Measurements from ENCODE around the gene CYTH3.

The CYTH3 gene

DNA sequence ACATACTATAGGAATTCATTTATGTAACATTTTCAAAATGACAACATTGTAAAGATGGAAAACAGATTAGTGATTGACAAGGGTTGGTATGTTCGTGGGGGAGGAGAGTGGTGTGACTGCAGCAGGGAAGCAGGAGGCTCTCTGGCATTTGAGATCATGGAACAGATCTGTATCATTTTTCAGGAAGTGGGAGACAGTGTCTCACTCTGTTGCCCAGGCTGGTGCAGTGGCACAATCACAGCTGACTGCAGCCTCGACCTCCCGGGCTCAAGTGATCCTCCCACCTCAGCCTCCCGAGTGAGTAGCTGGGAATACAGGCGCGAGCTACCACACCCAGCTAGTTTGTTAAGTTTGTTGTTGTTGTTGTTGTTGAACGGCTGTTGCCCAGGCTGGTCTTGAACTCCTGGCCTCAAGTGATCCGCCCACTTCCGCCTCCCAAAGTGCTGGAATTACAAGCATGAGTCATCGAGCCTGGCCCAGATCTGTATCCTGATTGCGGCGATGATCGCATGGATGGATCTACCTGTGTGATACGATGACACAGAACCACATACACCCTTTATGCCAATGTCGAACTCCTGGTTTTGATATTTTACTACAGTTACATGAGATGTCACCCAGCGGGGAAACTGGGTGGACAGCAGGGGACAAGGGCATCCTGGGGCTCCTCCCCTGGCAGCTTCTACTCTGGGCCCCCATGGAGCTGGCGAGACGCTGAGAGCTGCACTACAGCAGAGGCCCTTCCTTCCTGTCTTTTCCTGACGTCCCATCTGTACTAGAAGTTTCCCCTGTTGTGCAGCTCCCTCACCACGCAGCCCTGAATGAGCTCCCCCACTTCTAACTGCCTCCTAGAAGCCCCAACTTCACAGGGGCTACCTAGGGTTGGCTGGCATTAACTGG is 12.3 kb upstream of the CYTH3 start:
- TF ChIP-seq TEAD4 (IDR thresholded peaks at IDR 0.05) = peak; percentile 26; the same call in 1 of the 2 replicates
- peak; percentile 24; the same call in 1 of the 2 replicates for TF ChIP-seq TCF12 (IDR thresholded peaks at IDR 0.05; ENCODE audit: low read depth)
- 0 out of 2 replicates have a peak, but pooled peaks have one; percentile 1 for TF ChIP-seq RAD21 (IDR thresholded peaks at IDR 0.05; ENCODE audit: low read depth)
- TF ChIP-seq ZBTB7A (IDR thresholded peaks at IDR 0.05; ENCODE audit: low read depth) = no peak

GRCh38 chr7:6284055-6284400 is 11.6 kb upstream of the CYTH3 start:
- no peak for TF ChIP-seq USF1 (IDR thresholded peaks at IDR 0.05)
- TF ChIP-seq, protein P1, sequence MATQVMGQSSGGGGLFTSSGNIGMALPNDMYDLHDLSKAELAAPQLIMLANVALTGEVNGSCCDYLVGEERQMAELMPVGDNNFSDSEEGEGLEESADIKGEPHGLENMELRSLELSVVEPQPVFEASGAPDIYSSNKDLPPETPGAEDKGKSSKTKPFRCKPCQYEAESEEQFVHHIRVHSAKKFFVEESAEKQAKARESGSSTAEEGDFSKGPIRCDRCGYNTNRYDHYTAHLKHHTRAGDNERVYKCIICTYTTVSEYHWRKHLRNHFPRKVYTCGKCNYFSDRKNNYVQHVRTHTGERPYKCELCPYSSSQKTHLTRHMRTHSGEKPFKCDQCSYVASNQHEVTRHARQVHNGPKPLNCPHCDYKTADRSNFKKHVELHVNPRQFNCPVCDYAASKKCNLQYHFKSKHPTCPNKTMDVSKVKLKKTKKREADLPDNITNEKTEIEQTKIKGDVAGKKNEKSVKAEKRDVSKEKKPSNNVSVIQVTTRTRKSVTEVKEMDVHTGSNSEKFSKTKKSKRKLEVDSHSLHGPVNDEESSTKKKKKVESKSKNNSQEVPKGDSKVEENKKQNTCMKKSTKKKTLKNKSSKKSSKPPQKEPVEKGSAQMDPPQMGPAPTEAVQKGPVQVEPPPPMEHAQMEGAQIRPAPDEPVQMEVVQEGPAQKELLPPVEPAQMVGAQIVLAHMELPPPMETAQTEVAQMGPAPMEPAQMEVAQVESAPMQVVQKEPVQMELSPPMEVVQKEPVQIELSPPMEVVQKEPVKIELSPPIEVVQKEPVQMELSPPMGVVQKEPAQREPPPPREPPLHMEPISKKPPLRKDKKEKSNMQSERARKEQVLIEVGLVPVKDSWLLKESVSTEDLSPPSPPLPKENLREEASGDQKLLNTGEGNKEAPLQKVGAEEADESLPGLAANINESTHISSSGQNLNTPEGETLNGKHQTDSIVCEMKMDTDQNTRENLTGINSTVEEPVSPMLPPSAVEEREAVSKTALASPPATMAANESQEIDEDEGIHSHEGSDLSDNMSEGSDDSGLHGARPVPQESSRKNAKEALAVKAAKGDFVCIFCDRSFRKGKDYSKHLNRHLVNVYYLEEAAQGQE (IDR thresholded peaks at IDR 0.05; ENCODE audit: low read depth) = no peak
- no peak for TF ChIP-seq TAF1 (IDR thresholded peaks at IDR 0.05; ENCODE audit: low read depth)
- TF ChIP-seq YY1 (IDR thresholded peaks at IDR 0.05; ENCODE audit: low read depth) = no peak
- TF ChIP-seq, protein P2, sequence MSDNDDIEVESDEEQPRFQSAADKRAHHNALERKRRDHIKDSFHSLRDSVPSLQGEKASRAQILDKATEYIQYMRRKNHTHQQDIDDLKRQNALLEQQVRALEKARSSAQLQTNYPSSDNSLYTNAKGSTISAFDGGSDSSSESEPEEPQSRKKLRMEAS (IDR thresholded peaks at IDR 0.05) = no peak
- TF ChIP-seq TCF12 (IDR thresholded peaks at IDR 0.05; ENCODE audit: low read depth) = no peak
- no peak for TF ChIP-seq EGR1 (IDR thresholded peaks at IDR 0.05)
- TF ChIP-seq EP300 (IDR thresholded peaks at IDR 0.05; ENCODE audit: borderline replicate concordance) = no peak
- TF ChIP-seq RAD21 (IDR thresholded peaks at IDR 0.05; ENCODE audit: low read depth) = no peak
- TF ChIP-seq FOXM1 (IDR thresholded peaks at IDR 0.05; ENCODE audit: borderline replicate concordance, low read depth) = no peak
- no peak for TF ChIP-seq CREB1 (IDR thresholded peaks at IDR 0.05; ENCODE audit: low read depth)
- no peak for TF ChIP-seq NFIC (IDR thresholded peaks at IDR 0.05)
- no peak for TF ChIP-seq CEBPB (IDR thresholded peaks at IDR 0.05)
- no peak for TF ChIP-seq ZBTB7A (IDR thresholded peaks at IDR 0.05; ENCODE audit: low read depth)
- no peak for TF ChIP-seq TEAD4 (IDR thresholded peaks at IDR 0.05)

DNA sequence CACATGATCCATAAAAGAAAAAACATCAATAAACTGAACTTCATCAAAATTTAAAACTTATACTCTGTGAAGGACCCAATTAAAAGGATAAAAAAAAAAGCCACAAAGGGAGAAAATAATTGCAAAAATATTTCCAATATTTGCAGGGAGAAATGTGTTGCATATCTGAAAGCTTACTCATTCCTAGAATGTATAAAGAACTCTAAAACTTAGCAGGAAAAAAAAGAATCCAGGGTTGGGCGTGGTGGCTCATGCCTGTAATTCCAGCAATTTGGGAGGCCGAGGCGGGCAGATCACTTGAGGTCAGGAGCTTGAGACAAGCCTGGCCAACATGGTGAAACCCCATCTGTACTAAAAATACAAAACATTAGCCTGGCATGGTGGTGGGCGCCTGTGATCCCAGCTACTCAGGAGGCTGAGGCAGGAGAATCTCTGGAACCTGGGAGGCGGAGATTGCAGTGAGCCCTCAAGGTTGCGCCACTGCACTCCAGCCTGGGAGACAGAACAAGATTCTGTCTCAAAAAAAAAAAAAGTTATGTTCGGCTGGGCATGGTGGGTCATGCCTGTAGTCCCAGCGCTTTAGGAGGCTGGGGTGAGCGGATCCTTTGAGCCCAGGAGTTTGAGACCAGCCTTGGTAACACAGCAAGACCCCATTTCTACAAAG is 11.1 kb upstream of the CYTH3 start:
- TF ChIP-seq EP300 (IDR thresholded peaks at IDR 0.05; ENCODE audit: borderline replicate concordance) = peak; percentile 88
- TF ChIP-seq FOXM1 (IDR thresholded peaks at IDR 0.05; ENCODE audit: borderline replicate concordance, low read depth) = peak; percentile 62; the same call in 1 of the 2 replicates
- peak; percentile 96 for TF ChIP-seq TEAD4 (IDR thresholded peaks at IDR 0.05)
- TF ChIP-seq RAD21 (IDR thresholded peaks at IDR 0.05; ENCODE audit: low read depth) = peak; percentile 16; the same call in 1 of the 2 replicates
- peak; percentile 43; the same call in 1 of the 2 replicates for TF ChIP-seq CEBPB (IDR thresholded peaks at IDR 0.05)
- TF ChIP-seq TCF12 (IDR thresholded peaks at IDR 0.05; ENCODE audit: low read depth) = peak; percentile 73
- peak; percentile 33; the same call in 1 of the 2 replicates for TF ChIP-seq NFIC (IDR thresholded peaks at IDR 0.05)

DNA sequence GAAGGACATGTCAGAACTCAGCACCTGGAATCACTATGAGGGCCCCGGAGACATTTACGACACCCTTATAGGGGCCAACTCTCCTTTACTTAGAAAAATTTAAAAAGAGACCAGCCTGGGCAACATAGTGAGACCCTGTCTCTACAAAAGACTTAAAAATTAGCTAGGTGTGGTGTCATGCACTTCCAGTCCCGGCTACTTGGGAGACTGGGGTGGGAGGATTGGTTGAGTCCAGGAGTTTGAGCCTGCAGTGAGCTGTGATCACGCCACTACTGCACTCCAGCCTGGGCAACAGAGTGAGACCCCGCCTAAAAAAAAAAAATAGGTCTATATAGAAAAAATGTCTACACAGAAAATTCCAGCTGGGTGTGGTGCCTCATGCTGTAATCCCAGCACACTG is 7.5 kb upstream of the CYTH3 start:
- TF ChIP-seq CEBPB (IDR thresholded peaks at IDR 0.05) = no peak
- TF ChIP-seq CREB1 (IDR thresholded peaks at IDR 0.05; ENCODE audit: low read depth) = no peak
- no peak for TF ChIP-seq TAF1 (IDR thresholded peaks at IDR 0.05; ENCODE audit: low read depth)
- TF ChIP-seq YY1 (IDR thresholded peaks at IDR 0.05; ENCODE audit: low read depth) = no peak
- no peak for TF ChIP-seq EGR1 (IDR thresholded peaks at IDR 0.05)

GRCh38 chr7:6279341-6279740 is 6.9 kb upstream of the CYTH3 start:
- TF ChIP-seq TAF1 (IDR thresholded peaks at IDR 0.05; ENCODE audit: low read depth) (no peak), FOXM1 (IDR thresholded peaks at IDR 0.05; ENCODE audit: borderline replicate concordance, low read depth) (no peak), RAD21 (IDR thresholded peaks at IDR 0.05; ENCODE audit: low read depth) (no peak), EGR1 (IDR thresholded peaks at IDR 0.05) (no peak), CEBPB (IDR thresholded peaks at IDR 0.05) (no peak), EP300 (IDR thresholded peaks at IDR 0.05; ENCODE audit: borderline replicate concordance) (no peak), ZBTB7A (IDR thresholded peaks at IDR 0.05; ENCODE audit: low read depth) (no peak), USF1 (IDR thresholded peaks at IDR 0.05) (no peak), TCF12 (IDR thresholded peaks at IDR 0.05; ENCODE audit: low read depth) (no peak)
- TF ChIP-seq, protein P1 (IDR thresholded peaks at IDR 0.05; ENCODE audit: low read depth) = no peak

All from Ishikawa (cell line).